Mucosa of descending colon (tissue), 3 donors: Measurements from ENCODE around the gene MBD5. TPM values are rescaled to one million over a fixed set of nuclear protein-coding genes. Genes with fewer than 3 reads are reported as not detected.

Experiments
- ATAC-seq: fragments of 200-7000 bp; cut with Tn5 transposase; one replicate; pipeline ENCODE4 v1.9.1; 2020; ENCODE audit warnings: mild to moderate bottlenecking, moderate library complexity
- DNase-seq, 3 donors: peaks; one replicate each; pipeline ENCODE4 v3.0.0-alpha.2; 2020
- H3K36me3 ChIP-seq: fragments of 200-600 bp; one replicate; pipeline ENCODE4 v1.8.0; 2021; ENCODE audit warnings: low read depth, mild to moderate bottlenecking
- H3K4me1 ChIP-seq: fragments of 200-600 bp; one replicate; pipeline ENCODE4 v1.8.0; 2021; ENCODE audit warnings: low read depth, mild to moderate bottlenecking
- H3K4me3 ChIP-seq: fragments of 200-600 bp; one replicate; pipeline ENCODE4 v1.8.0; 2021; ENCODE audit warnings: mild to moderate bottlenecking
- H3K9me3 ChIP-seq: fragments of 200-600 bp; one replicate; pipeline ENCODE4 v1.8.0; 2021; ENCODE audit warnings: mild to moderate bottlenecking
- intact Hi-C, 2 donors: fragments of 100-400 bp; cut with DNase I in 1 of 2; cut with micrococcal nuclease in 1 of 2; formaldehyde crosslinking; loops; one replicate each; pipeline versions ENCODE4 v1.11.0 to v1.11.1; 2022; cut with DNase I, micrococcal nuclease
- total RNA-seq, 3 donors: library from RNA; stranded (reverse); fragmentation: NEBNext Ultra II Directional in 2 of 3; extraction: Animal tissue kit (Norgen Biotek cat#: 25700) in 2 of 3; gene quantifications; one replicate each; pipeline versions ENCODE4 v1.2.1 to v1.2.4, GENCODE V29; 2021 to 2023
- TF ChIP-seq, protein P1 (sequence below): fragments of 200-600 bp; IDR thresholded peaks from one replicate; pipeline ENCODE4 v1.8.0; 2022; ENCODE audit warnings: antibody characterized with exemption, mild to moderate bottlenecking
- donor health status: DM: no; HTN: no; CAD: no; lungs with moderate emphysema.
- donor health status: DM: no; HTN: no; CAD: no.
- donor health status: DM: no; HTN: yes; CAD: no.

Gene MBD5
- total RNA-seq, 3 donors from 2014 or later = 31.8 to 69.8 (median 43.8) TPM

DNA sequence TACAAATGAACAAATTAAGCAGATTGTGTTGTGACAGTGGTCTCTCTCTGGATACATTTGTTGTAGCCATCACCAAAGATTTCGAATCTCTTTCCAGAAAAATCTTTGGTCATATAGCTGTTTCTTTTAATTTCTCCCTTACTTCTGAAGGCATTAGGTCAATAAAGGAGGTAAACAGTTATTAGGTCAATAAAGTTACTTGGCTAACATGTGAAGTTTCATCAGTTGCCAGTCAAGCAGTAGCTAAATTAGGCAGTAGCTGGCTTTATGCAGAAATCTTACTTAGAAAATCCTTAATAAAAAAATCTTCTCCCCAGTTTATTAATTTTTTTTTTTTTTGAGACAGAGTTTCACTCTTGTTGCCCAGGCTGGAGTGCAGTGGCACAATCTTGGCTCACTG is 115.5 kb downstream of the MBD5 start:
- Histone ChIP-seq H3K36me3 (no peaks in the 10 kb centered on the region), H3K4me3 (no peak overlapping the region), H3K4me1 (no peaks in the 10 kb centered on the region), H3K9me3 (no peaks in the 10 kb centered on the region)
- TF ChIP-seq, protein P1, sequence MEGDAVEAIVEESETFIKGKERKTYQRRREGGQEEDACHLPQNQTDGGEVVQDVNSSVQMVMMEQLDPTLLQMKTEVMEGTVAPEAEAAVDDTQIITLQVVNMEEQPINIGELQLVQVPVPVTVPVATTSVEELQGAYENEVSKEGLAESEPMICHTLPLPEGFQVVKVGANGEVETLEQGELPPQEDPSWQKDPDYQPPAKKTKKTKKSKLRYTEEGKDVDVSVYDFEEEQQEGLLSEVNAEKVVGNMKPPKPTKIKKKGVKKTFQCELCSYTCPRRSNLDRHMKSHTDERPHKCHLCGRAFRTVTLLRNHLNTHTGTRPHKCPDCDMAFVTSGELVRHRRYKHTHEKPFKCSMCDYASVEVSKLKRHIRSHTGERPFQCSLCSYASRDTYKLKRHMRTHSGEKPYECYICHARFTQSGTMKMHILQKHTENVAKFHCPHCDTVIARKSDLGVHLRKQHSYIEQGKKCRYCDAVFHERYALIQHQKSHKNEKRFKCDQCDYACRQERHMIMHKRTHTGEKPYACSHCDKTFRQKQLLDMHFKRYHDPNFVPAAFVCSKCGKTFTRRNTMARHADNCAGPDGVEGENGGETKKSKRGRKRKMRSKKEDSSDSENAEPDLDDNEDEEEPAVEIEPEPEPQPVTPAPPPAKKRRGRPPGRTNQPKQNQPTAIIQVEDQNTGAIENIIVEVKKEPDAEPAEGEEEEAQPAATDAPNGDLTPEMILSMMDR = no peak
- DNase-seq (no peak), ATAC-seq (no peak)
- intact Hi-C loops = no loop called here

DNA sequence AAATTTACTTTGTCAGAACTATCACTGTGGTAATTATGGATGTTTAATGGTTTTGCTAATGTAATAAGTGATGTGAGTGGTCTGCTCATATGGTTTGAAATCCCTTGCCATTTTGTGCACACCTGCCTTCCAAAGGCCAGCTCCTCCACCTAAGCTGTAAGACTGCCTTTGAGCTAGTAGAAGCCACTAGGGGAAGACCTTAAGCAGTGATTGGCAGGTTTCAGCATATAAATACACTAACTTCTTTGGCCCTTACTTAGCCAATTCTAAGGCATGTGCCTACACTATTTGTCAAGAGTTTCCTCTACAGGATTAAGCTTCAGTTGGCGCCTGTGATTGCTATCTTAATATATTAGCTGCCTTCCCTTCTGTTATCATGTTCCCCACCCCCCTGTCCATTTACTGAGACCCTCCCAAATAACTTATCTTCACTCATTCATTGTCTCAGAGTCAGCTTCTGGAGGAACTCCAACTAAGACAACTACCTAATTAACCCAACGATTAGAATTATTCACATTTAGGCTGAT is 141.1 kb downstream of the MBD5 start:
- Histone ChIP-seq H3K4me3 (no peak overlapping the region), H3K36me3 (no peaks in the 10 kb centered on the region), H3K9me3 (no peaks in the 10 kb centered on the region), H3K4me1 (no peaks in the 10 kb centered on the region)
- ATAC-seq (no peak), DNase-seq (no peak)
- intact Hi-C loops = no loop called here
- TF ChIP-seq, protein P1 = no peak

GRCh38 chr2:148162871-148163270 is 142.0 kb downstream of the MBD5 start:
- no peak for DNase-seq
- no peaks in the 10 kb centered on the region for H3K9me3 ChIP-seq
- TF ChIP-seq, protein P1 = no peak
- no peaks in the 10 kb centered on the region for H3K4me1 ChIP-seq
- intact Hi-C loops = no loop called here
- no peak overlapping the region for H3K4me3 ChIP-seq
- no peak for ATAC-seq
- no peaks in the 10 kb centered on the region for H3K36me3 ChIP-seq

- ATAC-seq = no peak
- intact Hi-C loops = no loop called here
- no peak overlapping the region for H3K4me3 ChIP-seq
- no peaks in the 10 kb centered on the region for H3K4me1 ChIP-seq
- H3K9me3 ChIP-seq = no peaks in the 10 kb centered on the region
- DNase-seq = no peak
- H3K36me3 ChIP-seq = no peaks in the 10 kb centered on the region
- TF ChIP-seq, protein P1 = no peak
Measured at GRCh38 chr2:148165975-148166374, 145.1 kb downstream of the MBD5 start.

DNA sequence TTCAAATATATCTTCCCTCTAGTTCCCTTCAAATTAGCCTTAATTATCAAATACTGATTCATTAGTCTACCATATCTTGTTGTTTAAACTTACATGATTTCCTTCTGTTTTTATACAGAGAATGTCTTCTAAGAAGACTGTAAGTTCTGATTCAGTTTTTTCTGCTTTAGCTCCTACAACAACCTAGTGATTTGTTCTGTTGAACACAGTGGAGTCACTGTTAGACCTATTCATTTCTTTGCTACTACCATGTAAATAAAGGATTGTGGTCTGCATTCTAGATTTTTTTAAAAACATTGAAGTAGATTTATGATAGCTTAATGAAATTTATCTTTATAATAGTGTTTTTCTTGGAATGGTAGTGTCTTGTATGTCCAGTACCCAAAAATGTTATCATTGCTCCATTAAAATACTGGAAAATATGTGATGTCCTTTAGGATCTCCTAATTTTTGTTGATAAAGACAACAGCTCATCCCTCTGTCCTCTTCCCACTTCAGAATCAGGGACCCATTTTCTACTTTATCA is 146.4 kb downstream of the MBD5 start:
- Histone ChIP-seq H3K9me3 (no peaks in the 10 kb centered on the region), H3K4me1 (no peaks in the 10 kb centered on the region), H3K4me3 (no peak overlapping the region), H3K36me3 (no peaks in the 10 kb centered on the region)
- DNase-seq (no peak), ATAC-seq (no peak)
- TF ChIP-seq, protein P1 = no peak
- intact Hi-C loops = no loop called here

- no peak overlapping the region for H3K4me3 ChIP-seq
- H3K9me3 ChIP-seq = no peaks in the 10 kb centered on the region
- no peak for DNase-seq
- no peaks in the 10 kb centered on the region for H3K4me1 ChIP-seq
- TF ChIP-seq, protein P1 = no peak
- no peak for ATAC-seq
- intact Hi-C loops = no loop called here
- no peaks in the 10 kb centered on the region for H3K36me3 ChIP-seq
Measured at GRCh38 chr2:148167855-148168254, 147.0 kb downstream of the MBD5 start.
